ENCODE data around the gene CRTC3. TPM values are rescaled to one million over a fixed set of nuclear protein-coding genes. Genes with fewer than 3 reads are reported as not detected.

Gene CRTC3
- total and polyA plus RNA-seq, 4 donors: 12.9 to 82.2 (median 44.0) TPM

DNA sequence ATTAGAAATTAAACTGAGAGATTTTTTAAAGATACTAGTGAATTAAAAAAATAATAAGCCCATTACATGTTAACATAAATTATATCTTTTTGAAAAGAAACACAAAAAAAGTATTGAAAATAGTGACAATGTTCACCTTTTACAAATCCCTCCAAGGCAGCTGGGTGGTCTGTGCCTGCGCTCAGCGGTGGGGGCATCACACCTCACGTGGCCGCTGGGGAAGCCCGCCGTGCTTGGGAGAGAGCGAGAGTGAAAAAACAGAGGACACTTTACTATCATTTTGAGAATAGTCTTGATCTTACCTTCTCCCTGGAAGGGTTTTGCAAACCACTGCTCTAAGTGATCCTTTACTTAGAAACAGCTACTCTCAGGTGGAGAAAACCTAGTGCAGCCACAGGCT lies 76.9 kb downstream of the CRTC3 start:
- intact Hi-C loops (cut with DNase I): loop anchor here in 1 of 2 donors (10.0 kb wide), 1 partner anchor 72 kb away; no protein-coding TSS in a partner anchor
- WGBS, 2 donors: 90 to 98% methylated on average over 7 of the region's 7 CpGs

GRCh38 chr15:90607361-90607760 lies 77.6 kb downstream of the CRTC3 start:
- no peak for DNase-seq
- H3K36me3 ChIP-seq (ENCODE audit: control insufficient read depth in 1 of 2, insufficient read depth in 2 of 2, low read length in 1 of 2): no peaks in the 10 kb centered on the region
- H3K4me1 ChIP-seq (ENCODE audit: control insufficient read depth in 1 of 2, insufficient read depth in 2 of 2, low read length in 2 of 2): peaks cover 0 to 10% of the 10 kb centered on the region in 2 donors
- no peak overlapping the region for H3K27ac ChIP-seq (ENCODE audit: low read depth in 1 of 2, low read length in 2 of 2)
- H3K4me3 ChIP-seq (ENCODE audit: low read length in 2 of 2): no peak overlapping the region
- no peaks in the 10 kb centered on the region for H3K27me3 ChIP-seq (ENCODE audit: control insufficient read depth in 1 of 2, insufficient read depth in 2 of 2, low read length in 1 of 2)
- no peak for ATAC-seq (ENCODE audit: low FRiP score)
- intact Hi-C loops (cut with DNase I): loop anchor here in 1 of 2 donors (10.0 kb wide), 1 partner anchor 73 kb away; no protein-coding TSS in a partner anchor
- WGBS, 2 donors: 57 to 62% methylated on average over 9 of the region's 9 CpGs
- H3K9me3 ChIP-seq (ENCODE audit: control insufficient read depth, low read length): no peaks in the 10 kb centered on the region

More for the DNA sequence above, 76.9 kb downstream of the CRTC3 start:
- no peaks in the 10 kb centered on the region for H3K27me3 ChIP-seq (ENCODE audit: control insufficient read depth in 1 of 2, insufficient read depth in 2 of 2, low read length in 1 of 2)
- no peak overlapping the region for H3K4me3 ChIP-seq (ENCODE audit: low read length in 2 of 2)
- no peak for ATAC-seq (ENCODE audit: low FRiP score)
- H3K27ac ChIP-seq (ENCODE audit: low read depth in 1 of 2, low read length in 2 of 2): no peak overlapping the region
- no peaks in the 10 kb centered on the region for H3K36me3 ChIP-seq (ENCODE audit: control insufficient read depth in 1 of 2, insufficient read depth in 2 of 2, low read length in 1 of 2)
- H3K4me1 ChIP-seq (ENCODE audit: control insufficient read depth in 1 of 2, insufficient read depth in 2 of 2, low read length in 2 of 2): peaks cover 0 to 10% of the 10 kb centered on the region in 2 donors
- no peak for DNase-seq
- H3K9me3 ChIP-seq (ENCODE audit: control insufficient read depth, low read length): no peaks in the 10 kb centered on the region

GRCh38 chr15:90609242-90610180 lies 79.8 kb downstream of the CRTC3 start:
- WGBS, 2 donors: 8 to 9% methylated on average over 5 of the region's 5 CpGs
- H3K4me3 ChIP-seq (ENCODE audit: low read length in 2 of 2): no peak overlapping the region
- peaks cover 0 to 10% of the 10 kb centered on the region in 2 donors for H3K4me1 ChIP-seq (ENCODE audit: control insufficient read depth in 1 of 2, insufficient read depth in 2 of 2, low read length in 2 of 2)
- no peak for DNase-seq
- no peaks in the 10 kb centered on the region for H3K9me3 ChIP-seq (ENCODE audit: control insufficient read depth, low read length)
- peak overlapping the region; percentile 67 to 69 for H3K27ac ChIP-seq (ENCODE audit: low read depth in 1 of 2, low read length in 2 of 2)
- no peak for ATAC-seq (ENCODE audit: low FRiP score)
- H3K36me3 ChIP-seq (ENCODE audit: control insufficient read depth in 1 of 2, insufficient read depth in 2 of 2, low read length in 1 of 2): no peaks in the 10 kb centered on the region
- intact Hi-C loops (cut with DNase I): loop anchor here (5.0 to 10.0 kb wide), 2 partner anchors 52 to 75 kb away; no protein-coding TSS in a partner anchor
- no peaks in the 10 kb centered on the region for H3K27me3 ChIP-seq (ENCODE audit: control insufficient read depth in 1 of 2, insufficient read depth in 2 of 2, low read length in 1 of 2)

- Histone ChIP-seq H3K27ac (ENCODE audit: low read depth in 1 of 2, low read length in 2 of 2) (peak overlapping the region in 1 of 2 donors; percentile 79), H3K4me1 (ENCODE audit: control insufficient read depth in 1 of 2, insufficient read depth in 2 of 2, low read length in 2 of 2) (peaks cover 0 to 10% of the 10 kb centered on the region in 2 donors), H3K36me3 (ENCODE audit: control insufficient read depth in 1 of 2, insufficient read depth in 2 of 2, low read length in 1 of 2) (no peaks in the 10 kb centered on the region), H3K4me3 (ENCODE audit: low read length in 2 of 2) (no peak overlapping the region), H3K9me3 (ENCODE audit: control insufficient read depth, low read length) (no peaks in the 10 kb centered on the region), H3K27me3 (ENCODE audit: control insufficient read depth in 1 of 2, insufficient read depth in 2 of 2, low read length in 1 of 2) (no peaks in the 10 kb centered on the region)
- DNase-seq: no peak
- intact Hi-C loops (cut with DNase I): loop anchor here in 1 of 2 donors (5.0 kb wide), 1 partner anchor 53 kb away; no protein-coding TSS in a partner anchor
- WGBS, 2 donors: 5 to 9% methylated on average over 2 of the region's 2 CpGs
- ATAC-seq (ENCODE audit: low FRiP score): no peak
Measured at GRCh38 chr15:90610190-90610589, 80.5 kb downstream of the CRTC3 start.

- no peaks in the 10 kb centered on the region for H3K36me3 ChIP-seq (ENCODE audit: control insufficient read depth in 1 of 2, insufficient read depth in 2 of 2, low read length in 1 of 2)
Measured at GRCh38 chr15:90611157-90611556, 81.4 kb downstream of the CRTC3 start.

DNA sequence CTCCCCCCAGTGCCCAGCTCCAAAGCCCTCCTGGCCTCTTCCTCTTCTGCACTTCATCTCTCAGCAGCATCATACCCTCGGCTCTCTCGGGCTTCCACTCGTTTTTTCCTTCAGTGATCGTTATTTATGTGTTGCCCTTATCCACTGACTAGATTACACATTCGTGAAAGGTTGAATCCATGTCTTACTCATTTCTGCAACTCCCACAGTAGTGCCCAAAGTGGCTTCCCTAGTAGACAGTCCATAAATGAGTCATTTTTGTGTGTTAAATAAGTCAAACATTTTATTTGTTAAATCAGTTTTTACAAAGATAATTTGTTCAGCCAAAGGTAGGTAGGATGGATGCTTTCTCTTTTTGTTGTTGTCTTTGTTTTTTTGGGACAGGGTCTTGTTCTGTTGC lies 87.4 kb downstream of the CRTC3 start:
- WGBS, 2 donors: 73 to 77% methylated on average over 5 of the region's 5 CpGs
- H3K4me3 ChIP-seq (ENCODE audit: low read length in 2 of 2): no peak overlapping the region
- intact Hi-C loops (cut with DNase I): no loop called here
- ATAC-seq (ENCODE audit: low FRiP score) (no peak), DNase-seq (no peak)
- H3K27ac ChIP-seq (ENCODE audit: low read depth in 1 of 2, low read length in 2 of 2): no peak overlapping the region
- H3K36me3 ChIP-seq (ENCODE audit: control insufficient read depth in 1 of 2, insufficient read depth in 2 of 2, low read length in 1 of 2): peaks cover 0 to 5% of the 10 kb centered on the region in 2 donors
- no peaks in the 10 kb centered on the region for H3K27me3 ChIP-seq (ENCODE audit: control insufficient read depth in 1 of 2, insufficient read depth in 2 of 2, low read length in 1 of 2)
- no peaks in the 10 kb centered on the region for H3K4me1 ChIP-seq (ENCODE audit: control insufficient read depth in 1 of 2, insufficient read depth in 2 of 2, low read length in 2 of 2)
- H3K9me3 ChIP-seq (ENCODE audit: control insufficient read depth, low read length): no peaks in the 10 kb centered on the region

More at GRCh38 chr15:90611157-90611556, 81.4 kb downstream of the CRTC3 start:
- H3K27ac ChIP-seq (ENCODE audit: low read depth in 1 of 2, low read length in 2 of 2): peak overlapping the region; percentile 21 to 46
- H3K4me3 ChIP-seq (ENCODE audit: low read length in 2 of 2): no peak overlapping the region
- H3K9me3 ChIP-seq (ENCODE audit: control insufficient read depth, low read length): no peaks in the 10 kb centered on the region
- H3K4me1 ChIP-seq (ENCODE audit: control insufficient read depth in 1 of 2, insufficient read depth in 2 of 2, low read length in 2 of 2): peaks cover 0 to 10% of the 10 kb centered on the region in 2 donors
- intact Hi-C loops (cut with DNase I): loop anchor here in 1 of 2 donors (5.0 kb wide), 1 partner anchor 54 kb away; no protein-coding TSS in a partner anchor
- ATAC-seq (ENCODE audit: low FRiP score) (peak; percentile 51), DNase-seq (no peak)
- WGBS, 2 donors: 21 to 30% methylated on average over 4 of the region's 4 CpGs
- H3K27me3 ChIP-seq (ENCODE audit: control insufficient read depth in 1 of 2, insufficient read depth in 2 of 2, low read length in 1 of 2): no peaks in the 10 kb centered on the region

DNA sequence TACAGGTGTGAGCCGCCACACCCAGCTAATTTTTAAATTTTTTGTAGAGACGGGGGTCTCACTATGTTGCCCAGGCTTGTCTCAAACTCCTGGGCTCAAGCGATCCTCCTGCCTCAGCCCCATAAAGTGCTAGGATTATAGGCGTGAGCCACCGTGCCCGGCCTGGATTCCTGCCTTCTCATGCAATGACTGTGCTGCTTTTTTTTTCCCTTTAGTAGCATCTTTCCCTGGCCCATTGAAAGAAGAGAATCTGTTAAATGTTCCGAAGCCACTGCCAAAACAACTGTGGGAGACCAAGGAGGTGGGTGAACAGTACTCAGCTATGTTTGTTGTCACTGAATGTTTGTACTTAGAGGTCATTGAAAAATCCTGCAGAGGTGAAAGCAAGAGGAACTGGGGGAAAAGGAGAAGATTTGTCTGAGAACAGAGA lies 88.0 kb downstream of the CRTC3 start:
- no peak for DNase-seq
- Histone ChIP-seq H3K4me3 (ENCODE audit: low read length in 2 of 2) (no peak overlapping the region), H3K27me3 (ENCODE audit: control insufficient read depth in 1 of 2, insufficient read depth in 2 of 2, low read length in 1 of 2) (no peaks in the 10 kb centered on the region), H3K9me3 (ENCODE audit: control insufficient read depth, low read length) (no peaks in the 10 kb centered on the region), H3K4me1 (ENCODE audit: control insufficient read depth in 1 of 2, insufficient read depth in 2 of 2, low read length in 2 of 2) (no peaks in the 10 kb centered on the region), H3K27ac (ENCODE audit: low read depth in 1 of 2, low read length in 2 of 2) (no peak overlapping the region), H3K36me3 (ENCODE audit: control insufficient read depth in 1 of 2, insufficient read depth in 2 of 2, low read length in 1 of 2) (peaks cover 0 to 5% of the 10 kb centered on the region in 2 donors)
- no peak for ATAC-seq (ENCODE audit: low FRiP score)
- WGBS, 2 donors: 77 to 85% methylated on average over 7 of the region's 7 CpGs
- intact Hi-C loops (cut with DNase I): no loop called here

- H3K27ac ChIP-seq (ENCODE audit: low read depth in 1 of 2, low read length in 2 of 2): no peak overlapping the region
- WGBS, 2 donors: 75 to 80% methylated on average over 4 of the region's 4 CpGs
- intact Hi-C loops (cut with DNase I): no loop called here
- no peaks in the 10 kb centered on the region for H3K4me1 ChIP-seq (ENCODE audit: control insufficient read depth in 1 of 2, insufficient read depth in 2 of 2, low read length in 2 of 2)
- H3K9me3 ChIP-seq (ENCODE audit: control insufficient read depth, low read length): no peaks in the 10 kb centered on the region
- H3K27me3 ChIP-seq (ENCODE audit: control insufficient read depth in 1 of 2, insufficient read depth in 2 of 2, low read length in 1 of 2): no peaks in the 10 kb centered on the region
- H3K36me3 ChIP-seq (ENCODE audit: control insufficient read depth in 1 of 2, insufficient read depth in 2 of 2, low read length in 1 of 2): peaks cover 0 to 5% of the 10 kb centered on the region in 2 donors
- DNase-seq (no peak), ATAC-seq (ENCODE audit: low FRiP score) (no peak)
- no peak overlapping the region for H3K4me3 ChIP-seq (ENCODE audit: low read length in 2 of 2)
Measured at GRCh38 chr15:90618330-90619125, 88.8 kb downstream of the CRTC3 start.

All from aorta (tissue), 5 donors.